WTC11 (cell line): Measurements from ENCODE around the gene FILIP1L. TPM values are rescaled to one million over a fixed set of nuclear protein-coding genes. Genes with fewer than 3 reads are reported as not detected.

Source experiments
- ATAC-seq: fragments of 200-7000 bp; cut with Tn5 transposase; 2 replicates; pipeline ENCODE4 v1.10.0; 2021; ENCODE audit warnings: mild to moderate bottlenecking, moderate library complexity
- CTCF ChIA-PET: fragments of 300-600 bp; sonication (Branson Sonifier 250); formaldehyde crosslinking; loops from one replicate; lab custom pipeline; 2021; ENCODE audit warnings: antibody characterized with exemption; lab: Charles Lee
- POLR2A ChIA-PET: fragments of 350-600 bp; sonication (Branson Sonifier 250); formaldehyde crosslinking; loops from one replicate; lab custom pipeline; 2021; ENCODE audit warnings: antibody characterized with exemption; lab: Charles Lee
- DNase-seq: peaks from one replicate; pipeline ENCODE4 v3.0.0; 2021; ENCODE audit warnings: low spot score
- H3K27ac Mint-ChIP-seq: 2 replicates; pipeline ENCODE4 v1.8.0; 2021; ENCODE audit warnings: mixed read lengths
- H3K27me3 Mint-ChIP-seq: 2 replicates; pipeline ENCODE4 v1.8.0; 2021; ENCODE audit warnings: low read depth, mild to moderate bottlenecking, moderate library complexity, mixed read lengths
- H3K36me3 Mint-ChIP-seq: 2 replicates; pipeline ENCODE4 v1.8.0; 2021; ENCODE audit warnings: mixed read lengths
- H3K4me1 Mint-ChIP-seq: 2 replicates; pipeline ENCODE4 v1.8.0; 2022; ENCODE audit warnings: mixed read lengths
- H3K4me3 Mint-ChIP-seq: 2 replicates; pipeline ENCODE4 v1.8.0; 2021; ENCODE audit warnings: mild to moderate bottlenecking, moderate library complexity, mixed read lengths
- H3K9me3 Mint-ChIP-seq: 2 replicates; pipeline ENCODE4 v1.8.0; 2021; ENCODE audit warnings: mixed read lengths
- AR ChIP-seq: fragments of 250-450 bp; sonication (Bioruptor Pico); IDR thresholded peaks from 2 replicates; pipeline ENCODE4 v1.9.0; 2021; ENCODE audit warnings: mild to moderate bottlenecking
- ATF1 ChIP-seq: sonication (generic); formaldehyde crosslinking; IDR thresholded peaks from 2 replicates; pipeline ENCODE4 v1.8.1; 2023; ENCODE audit warnings: mild to moderate bottlenecking, moderate library complexity, missing genetic modification reagents
- ATF3 ChIP-seq: sonication (generic); formaldehyde crosslinking; conservative IDR thresholded peaks from 2 replicates; pipeline ENCODE4 v1.8.1; 2022; ENCODE audit warnings: mild to moderate bottlenecking, missing genetic modification reagents
- CDX4 ChIP-seq: fragments of 250-450 bp; sonication (Bioruptor Pico); IDR thresholded peaks from 2 replicates; pipeline ENCODE4 v1.9.0; 2021; ENCODE audit warnings: moderate library complexity, mild to moderate bottlenecking, inconsistent platforms, borderline replicate concordance
- CTCF ChIP-seq: fragments of 200-600 bp; IDR thresholded peaks from 2 replicates; pipeline ENCODE4 v1.8.0; 2022; ENCODE audit warnings: antibody characterized with exemption
- E2F4 ChIP-seq: sonication (generic); formaldehyde crosslinking; IDR thresholded peaks from 2 replicates; pipeline ENCODE4 v1.8.1; 2022; ENCODE audit warnings: low read depth, mild to moderate bottlenecking, moderate library complexity, missing genetic modification reagents, borderline replicate concordance
- ELF4 ChIP-seq: sonication (generic); formaldehyde crosslinking; IDR thresholded peaks from 2 replicates; pipeline ENCODE4 v1.8.1; 2022; ENCODE audit warnings: low read depth, mild to moderate bottlenecking, moderate library complexity, missing genetic modification reagents
- ERG ChIP-seq: fragments of 250-450 bp; sonication (Bioruptor Pico); IDR thresholded peaks from 2 replicates; pipeline ENCODE4 v1.8.0; 2021; ENCODE audit warnings: mild to moderate bottlenecking
- GABPB1 ChIP-seq: sonication (generic); formaldehyde crosslinking; IDR thresholded peaks from 2 replicates; pipeline ENCODE4 v1.8.1; 2023; ENCODE audit warnings: mild to moderate bottlenecking, missing genetic modification reagents
- GTF2I ChIP-seq: fragments of 250-450 bp; sonication (Bioruptor Pico); conservative IDR thresholded peaks from 2 replicates; pipeline ENCODE4 v1.4.0; 2021; ENCODE audit warnings: mild to moderate bottlenecking
- IRF2 ChIP-seq: sonication (generic); formaldehyde crosslinking; IDR thresholded peaks from 2 replicates; pipeline ENCODE4 v1.8.0; 2022; ENCODE audit warnings: low read depth, missing genetic modification reagents, borderline replicate concordance
- MLX ChIP-seq: sonication (generic); formaldehyde crosslinking; IDR thresholded peaks from 2 replicates; pipeline ENCODE4 v1.8.1; 2023; ENCODE audit warnings: mild to moderate bottlenecking, missing genetic modification reagents, moderate library complexity
- MYBL2 ChIP-seq: sonication (generic); formaldehyde crosslinking; IDR thresholded peaks from 2 replicates; pipeline ENCODE4 v1.8.1; 2023; ENCODE audit warnings: mild to moderate bottlenecking, moderate library complexity, missing genetic modification reagents
- NFE2L1 ChIP-seq: sonication (generic); formaldehyde crosslinking; IDR thresholded peaks from 2 replicates; pipeline ENCODE4 v1.8.1; 2023; ENCODE audit warnings: missing genetic modification reagents
- NR2C2 ChIP-seq: sonication (generic); formaldehyde crosslinking; IDR thresholded peaks from 2 replicates; pipeline ENCODE4 v1.8.0; 2022; ENCODE audit warnings: mild to moderate bottlenecking, missing genetic modification reagents
- OVOL2 ChIP-seq: fragments of 250-450 bp; sonication (Bioruptor Pico); IDR thresholded peaks from 2 replicates; pipeline ENCODE4 v1.9.0; 2021; ENCODE audit warnings: mild to moderate bottlenecking, borderline replicate concordance
- PREB ChIP-seq: sonication (generic); formaldehyde crosslinking; IDR thresholded peaks from 2 replicates; pipeline ENCODE4 v1.8.1; 2022; ENCODE audit warnings: mild to moderate bottlenecking, missing genetic modification reagents, moderate library complexity, borderline replicate concordance
- RORB ChIP-seq: fragments of 250-450 bp; sonication (Bioruptor Pico); IDR thresholded peaks from 2 replicates; pipeline ENCODE4 v1.9.0; 2021; ENCODE audit warnings: mild to moderate bottlenecking
- STAT6 ChIP-seq: sonication (generic); formaldehyde crosslinking; conservative IDR thresholded peaks from 2 replicates; pipeline ENCODE4 v1.8.1; 2023; ENCODE audit warnings: mild to moderate bottlenecking, low read depth, missing genetic modification reagents, moderate library complexity
- TCF7 ChIP-seq: sonication (generic); formaldehyde crosslinking; IDR thresholded peaks from 2 replicates; pipeline ENCODE4 v1.8.0; 2022; ENCODE audit warnings: mild to moderate bottlenecking, low read depth, missing genetic modification reagents, moderate library complexity
- ZNF232 ChIP-seq: sonication (generic); formaldehyde crosslinking; IDR thresholded peaks from 2 replicates; pipeline ENCODE4 v1.8.0; 2022; ENCODE audit warnings: mild to moderate bottlenecking, missing genetic modification reagents
- ZNF396 ChIP-seq: fragments of 250-450 bp; sonication (Bioruptor Pico); IDR thresholded peaks from 2 replicates; pipeline ENCODE4 v1.8.0; 2021; ENCODE audit warnings: mild to moderate bottlenecking, moderate library complexity, borderline replicate concordance
- total RNA-seq: library from RNA; stranded (reverse); gene quantifications from 3 replicates; pipeline ENCODE4 v1.2.3, GENCODE V29; 2021

FILIP1L gene
- total RNA-seq, 1 experiment from 2014 or later: 0.17 TPM

GRCh38 chr3:100141586-100141985 is 27.3 kb upstream of the FILIP1L start (continued):
- TF ChIP-seq E2F4 (no peak), ZNF232 (CRISPR knock-in tag) (no peak), ERG (CRISPR knock-in tag) (no peak), AR (no peak)

- H3K4me1 Mint-ChIP-seq: no peaks in the 10 kb centered on the region
- H3K27me3 Mint-ChIP-seq: no peaks in the 10 kb centered on the region; the same call in 1 of the 2 replicates
- CTCF ChIA-PET: interaction anchor here (1.4 kb wide), 1 partner anchor 113 kb away, joined by 4 read pairs; no protein-coding TSS in a partner anchor
- H3K4me3 Mint-ChIP-seq: no peak overlapping the region
- peaks cover 25% of the 10 kb centered on the region for H3K36me3 Mint-ChIP-seq
- POLR2A ChIA-PET: no interaction called here
- ATAC-seq (no peak), DNase-seq (no peak)
- no peak overlapping the region for H3K27ac Mint-ChIP-seq
- H3K9me3 Mint-ChIP-seq: peaks cover 34% of the 10 kb centered on the region
- TF ChIP-seq NR2C2 (CRISPR knock-in tag) (no peak), GTF2I (CRISPR knock-in tag) (no peak), GABPB1 (CRISPR knock-in tag) (no peak), IRF2 (CRISPR knock-in tag) (no peak), MYBL2 (CRISPR knock-in tag) (no peak), CDX4 (CRISPR knock-in tag) (no peak), TCF7 (CRISPR knock-in tag) (no peak), NFE2L1 (CRISPR knock-in tag) (no peak), STAT6 (CRISPR knock-in tag) (no peak), ATF3 (CRISPR knock-in tag) (no peak), PREB (no peak), ZNF396 (CRISPR knock-in tag) (no peak), ELF4 (CRISPR knock-in tag) (no peak), ATF1 (CRISPR knock-in tag) (no peak), MLX (CRISPR knock-in tag) (no peak), CTCF (no peak), OVOL2 (CRISPR knock-in tag) (no peak), RORB (CRISPR knock-in tag) (no peak)
Measured at GRCh38 chr3:100140976-100141375, 26.7 kb upstream of the FILIP1L start.
